ENCODE measurements around the gene RBM20.

RBM20 gene

DNA sequence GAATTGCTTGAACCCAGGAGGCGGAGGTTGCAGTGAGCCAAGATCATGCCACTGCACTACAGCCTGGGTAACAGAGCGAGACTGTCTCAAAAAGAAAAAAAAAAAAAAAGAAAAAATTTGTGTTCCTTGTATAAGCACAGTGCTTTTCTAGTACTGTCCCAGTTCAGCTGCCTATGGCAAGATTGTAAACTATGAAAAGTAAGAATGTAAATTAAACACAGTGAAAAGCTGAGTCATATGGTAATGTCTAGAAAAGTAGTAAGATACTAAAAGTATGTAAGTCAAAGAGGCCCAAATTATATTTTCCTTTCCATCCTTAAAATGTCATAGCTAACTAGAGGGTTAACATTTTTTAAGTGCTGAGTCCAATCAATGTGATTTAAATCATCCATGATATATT, 42.8 kb downstream of the RBM20 start:
- TF ChIP-seq EZH2 (optimal IDR thresholded peaks at IDR 0.05; ENCODE audit: low read depth, low read length) = no peak
- TF ChIP-seq, protein P1, sequence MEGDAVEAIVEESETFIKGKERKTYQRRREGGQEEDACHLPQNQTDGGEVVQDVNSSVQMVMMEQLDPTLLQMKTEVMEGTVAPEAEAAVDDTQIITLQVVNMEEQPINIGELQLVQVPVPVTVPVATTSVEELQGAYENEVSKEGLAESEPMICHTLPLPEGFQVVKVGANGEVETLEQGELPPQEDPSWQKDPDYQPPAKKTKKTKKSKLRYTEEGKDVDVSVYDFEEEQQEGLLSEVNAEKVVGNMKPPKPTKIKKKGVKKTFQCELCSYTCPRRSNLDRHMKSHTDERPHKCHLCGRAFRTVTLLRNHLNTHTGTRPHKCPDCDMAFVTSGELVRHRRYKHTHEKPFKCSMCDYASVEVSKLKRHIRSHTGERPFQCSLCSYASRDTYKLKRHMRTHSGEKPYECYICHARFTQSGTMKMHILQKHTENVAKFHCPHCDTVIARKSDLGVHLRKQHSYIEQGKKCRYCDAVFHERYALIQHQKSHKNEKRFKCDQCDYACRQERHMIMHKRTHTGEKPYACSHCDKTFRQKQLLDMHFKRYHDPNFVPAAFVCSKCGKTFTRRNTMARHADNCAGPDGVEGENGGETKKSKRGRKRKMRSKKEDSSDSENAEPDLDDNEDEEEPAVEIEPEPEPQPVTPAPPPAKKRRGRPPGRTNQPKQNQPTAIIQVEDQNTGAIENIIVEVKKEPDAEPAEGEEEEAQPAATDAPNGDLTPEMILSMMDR (IDR thresholded peaks at IDR 0.05; ENCODE audit: low read length) = no peak
- no peak for TF ChIP-seq EZH2phosphoT487 (IDR thresholded peaks at IDR 0.05; ENCODE audit: low read length)

DNA sequence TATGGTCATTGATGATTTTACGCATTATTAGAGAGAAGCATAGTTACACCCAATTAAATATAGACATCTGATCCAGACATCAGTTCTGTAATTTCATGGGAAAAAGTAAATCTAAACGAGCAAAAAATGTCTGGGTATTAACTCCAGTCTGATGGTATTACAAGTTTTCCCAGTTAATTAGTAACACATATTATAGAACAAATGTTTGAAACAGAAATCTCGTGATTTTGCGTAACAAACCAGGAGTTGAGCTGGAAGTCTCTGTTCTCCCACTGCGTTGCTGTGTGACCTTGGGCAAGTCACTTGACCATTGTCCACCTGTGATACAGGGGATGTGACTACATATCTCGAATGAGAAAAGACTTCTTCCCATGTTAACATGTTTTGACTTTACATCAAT, 43.3 kb downstream of the RBM20 start:
- no peaks in the 10 kb centered on the region for H3K9me2 ChIP-seq (replicated peaks; ENCODE audit: insufficient read depth, low read length)
- H3K4me2 ChIP-seq (ENCODE audit: low read depth, low read length) = no peak overlapping the region
- no peak for TF ChIP-seq EZH2 (optimal IDR thresholded peaks at IDR 0.05; ENCODE audit: low read depth, low read length)
- TF ChIP-seq EZH2phosphoT487 (IDR thresholded peaks at IDR 0.05; ENCODE audit: low read length) = no peak
- TF ChIP-seq, protein P1 (IDR thresholded peaks at IDR 0.05; ENCODE audit: low read length) = no peak
- no peak overlapping the region for H3K27ac ChIP-seq (ENCODE audit: low read length)
- H3K9ac ChIP-seq (ENCODE audit: low read length) = no peak overlapping the region
- no peaks in the 10 kb centered on the region for H4K20me1 ChIP-seq (ENCODE audit: insufficient read depth, low read length)
- H3K9me3 ChIP-seq (replicated peaks; ENCODE audit: insufficient read depth, low read length) = no peaks in the 10 kb centered on the region
- no peak overlapping the region for H3K4me3 ChIP-seq (ENCODE audit: low read length)
- DNase-seq = no peak
- H3K4me1 ChIP-seq (ENCODE audit: low read length) = no peaks in the 10 kb centered on the region
- no peaks in the 10 kb centered on the region for H3F3A ChIP-seq (ENCODE audit: insufficient read depth, low read length)
- no peaks in the 10 kb centered on the region for H3K27me3 ChIP-seq (replicated peaks; ENCODE audit: insufficient read depth, low read length)
- H3K79me2 ChIP-seq (ENCODE audit: low read length) = no peaks in the 10 kb centered on the region
- H3K36me3 ChIP-seq (replicated peaks; ENCODE audit: insufficient read depth, low read length) = no peaks in the 10 kb centered on the region
- H2AFZ ChIP-seq (ENCODE audit: low read length) = no peak overlapping the region

More for the DNA sequence above, 42.8 kb downstream of the RBM20 start:
- no peaks in the 10 kb centered on the region for H3K79me2 ChIP-seq (ENCODE audit: low read length)
- H3K4me3 ChIP-seq (ENCODE audit: low read length) = no peak overlapping the region
- no peaks in the 10 kb centered on the region for H3K4me1 ChIP-seq (ENCODE audit: low read length)
- no peaks in the 10 kb centered on the region for H3K27me3 ChIP-seq (replicated peaks; ENCODE audit: insufficient read depth, low read length)
- H3K9ac ChIP-seq (ENCODE audit: low read length) = no peak overlapping the region
- H3K4me2 ChIP-seq (ENCODE audit: low read depth, low read length) = no peak overlapping the region
- H3K36me3 ChIP-seq (replicated peaks; ENCODE audit: insufficient read depth, low read length) = no peaks in the 10 kb centered on the region
- no peaks in the 10 kb centered on the region for H3K9me2 ChIP-seq (replicated peaks; ENCODE audit: insufficient read depth, low read length)
- no peak for DNase-seq
- no peaks in the 10 kb centered on the region for H4K20me1 ChIP-seq (ENCODE audit: insufficient read depth, low read length)
- no peaks in the 10 kb centered on the region for H3K9me3 ChIP-seq (replicated peaks; ENCODE audit: insufficient read depth, low read length)
- no peaks in the 10 kb centered on the region for H3F3A ChIP-seq (ENCODE audit: insufficient read depth, low read length)
- H3K27ac ChIP-seq (ENCODE audit: low read length) = no peak overlapping the region
- no peak overlapping the region for H2AFZ ChIP-seq (ENCODE audit: low read length)

DNA sequence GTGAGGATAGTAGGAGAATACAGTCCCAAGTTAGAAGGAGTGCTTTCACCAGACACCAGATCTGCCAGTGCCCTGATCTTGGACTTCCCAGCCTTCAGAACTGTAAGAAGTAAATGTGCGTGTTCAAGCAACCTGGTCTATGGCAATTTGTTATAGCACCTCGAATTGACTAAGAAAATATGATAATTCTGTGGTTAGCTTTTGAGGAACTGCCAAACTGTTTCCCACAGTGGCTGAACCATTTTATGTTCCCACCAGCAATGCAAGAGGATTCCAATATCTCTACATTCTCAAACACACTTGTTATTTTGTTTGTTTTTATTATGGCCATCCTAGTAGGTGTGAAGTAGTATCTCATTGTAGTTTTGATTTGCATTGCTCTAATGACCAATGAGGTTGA, 47.0 kb downstream of the RBM20 start:
- Histone ChIP-seq H3K27ac (ENCODE audit: low read length) (no peak overlapping the region), H3K9ac (ENCODE audit: low read length) (no peak overlapping the region), H3K9me2 (replicated peaks; ENCODE audit: insufficient read depth, low read length) (no peaks in the 10 kb centered on the region), H3K4me3 (ENCODE audit: low read length) (no peak overlapping the region), H4K20me1 (ENCODE audit: insufficient read depth, low read length) (no peaks in the 10 kb centered on the region), H3F3A (ENCODE audit: insufficient read depth, low read length) (no peaks in the 10 kb centered on the region), H3K4me1 (ENCODE audit: low read length) (no peaks in the 10 kb centered on the region), H3K4me2 (ENCODE audit: low read depth, low read length) (no peak overlapping the region), H3K27me3 (replicated peaks; ENCODE audit: insufficient read depth, low read length) (no peaks in the 10 kb centered on the region), H3K36me3 (replicated peaks; ENCODE audit: insufficient read depth, low read length) (no peaks in the 10 kb centered on the region), H3K79me2 (ENCODE audit: low read length) (no peaks in the 10 kb centered on the region), H2AFZ (ENCODE audit: low read length) (no peak overlapping the region), H3K9me3 (replicated peaks; ENCODE audit: insufficient read depth, low read length) (no peaks in the 10 kb centered on the region)
- TF ChIP-seq, protein P1 (IDR thresholded peaks at IDR 0.05; ENCODE audit: low read length) = no peak
- TF ChIP-seq EZH2 (optimal IDR thresholded peaks at IDR 0.05; ENCODE audit: low read depth, low read length) = no peak
- no peak for TF ChIP-seq EZH2phosphoT487 (IDR thresholded peaks at IDR 0.05; ENCODE audit: low read length)
- DNase-seq = no peak

Measured in MM.1S (cell line).